Activated CD4-positive, alpha-beta T cell treated with anti-CD3 and anti-CD28 coated beads, Interleukin-2, Interleukin-4, amounts not matched to agents 100 ng/mL and 50 ng/mL, durations not matched to agents 16 hours and 8 hours (primary cell): ENCODE data around the gene SMYD3.

ENCODE experiments used
- DNase-seq: peaks from one replicate; pipeline ENCODE4 v3.0.0-alpha.2; 2020; ENCODE audit warnings: low spot score

The SMYD3 gene

GRCh38 chr1:245871915-245872314 is 635.2 kb downstream of the SMYD3 start:
- no peak for DNase-seq

- no peak for DNase-seq
These were observed 635.9 kb downstream of the SMYD3 start for GRCh38 chr1:245871191-245871590.

GRCh38 chr1:245870698-245871097 is 636.4 kb downstream of the SMYD3 start:
- no peak for DNase-seq

GRCh38 chr1:245869847-245870246 is 637.2 kb downstream of the SMYD3 start:
- DNase-seq: no peak

GRCh38 chr1:245867738-245868137 is 639.3 kb downstream of the SMYD3 start:
- no peak for DNase-seq

GRCh38 chr1:245864872-245865271 is 642.2 kb downstream of the SMYD3 start:
- DNase-seq: no peak

GRCh38 chr1:245863566-245864184 is 643.4 kb downstream of the SMYD3 start:
- no peak for DNase-seq

- no peak for DNase-seq
These were observed 644.1 kb downstream of the SMYD3 start for GRCh38 chr1:245862812-245863540.

- DNase-seq: no peak
These were observed 646.2 kb downstream of the SMYD3 start for GRCh38 chr1:245860657-245861544.

GRCh38 chr1:245859493-245860114 is 647.5 kb downstream of the SMYD3 start:
- DNase-seq: no peak

- no peak for DNase-seq
These were observed 648.2 kb downstream of the SMYD3 start for GRCh38 chr1:245858722-245859492.

- DNase-seq: no peak
These were observed 648.9 kb downstream of the SMYD3 start for GRCh38 chr1:245858022-245858721.

GRCh38 chr1:245856944-245857531 is 650.0 kb downstream of the SMYD3 start:
- DNase-seq: no peak

- DNase-seq: no peak
These were observed 651.0 kb downstream of the SMYD3 start for GRCh38 chr1:245855846-245856730.

GRCh38 chr1:245853291-245853690 is 653.8 kb downstream of the SMYD3 start:
- DNase-seq: no peak

- no peak for DNase-seq
These were observed 664.0 kb downstream of the SMYD3 start for GRCh38 chr1:245843101-245843500.

- DNase-seq: no peak
These were observed 665.0 kb downstream of the SMYD3 start for GRCh38 chr1:245842106-245842505.

- no peak for DNase-seq
These were observed 666.1 kb downstream of the SMYD3 start for GRCh38 chr1:245840971-245841370.

- no peak for DNase-seq
These were observed 669.4 kb downstream of the SMYD3 start for GRCh38 chr1:245837718-245838117.

GRCh38 chr1:245835386-245835785 is 671.7 kb downstream of the SMYD3 start:
- no peak for DNase-seq
